Lower leg skin (tissue), 4 donors: Measurements from ENCODE around the gene BEST2. TPM values are rescaled to one million over a fixed set of nuclear protein-coding genes. Genes with fewer than 3 reads are reported as not detected.

Experiments used
- DNase-seq, 2 donors: peaks; one replicate each; pipeline ENCODE4 v3.0.0-alpha.2; 2019; ENCODE audit warnings: low spot score in 2 of 2
- H3K4me3 ChIP-seq: fragments of 200-600 bp; sonication (generic); 2 replicates; pipeline ENCODE4 v1.5.1; 2017; ENCODE audit warnings: mild to moderate bottlenecking, low read depth; ENCODE audit not compliant: poor library complexity, severe bottlenecking
- CTCF ChIP-seq, 3 donors: fragments of 450-650 bp; IDR thresholded peaks; one replicate each; pipeline ENCODE4 v1.5.1; 2016; ENCODE audit warnings: antibody characterized with exemption in 3 of 3, mild to moderate bottlenecking in 3 of 3, moderate library complexity in 2 of 3
- POLR2A ChIP-seq, 2 donors: fragments of 450-650 bp; IDR thresholded peaks; one replicate each; pipeline ENCODE4 v1.6.1; 2016 to 2017; ENCODE audit warnings: antibody characterized with exemption in 2 of 2, mild to moderate bottlenecking in 1 of 2, moderate library complexity in 1 of 2
- WGBS, 2 donors: methylation state at CpG; one replicate each; pipeline ENCODE4 v1.1.5; 2018; 5-methylcytosine and 5-hydroxymethylcytosine counted together
- intact Hi-C: fragments of 100-400 bp; cut with DNase I; formaldehyde crosslinking; loops from one replicate; pipeline ENCODE4 v1.15.0; 2023; ENCODE audit warnings: low total_unique reads
- total RNA-seq, 4 donors: library from RNA; depleted of rRNA; stranded (reverse); fragments of >200 nt; gene quantifications; one replicate each; pipeline ENCODE4 v1.1.0, GENCODE V29; 2016

BEST2 gene
- total RNA-seq, 4 donors from 2014 or later = 58.3 to 116 (median 85.5) TPM

DNA sequence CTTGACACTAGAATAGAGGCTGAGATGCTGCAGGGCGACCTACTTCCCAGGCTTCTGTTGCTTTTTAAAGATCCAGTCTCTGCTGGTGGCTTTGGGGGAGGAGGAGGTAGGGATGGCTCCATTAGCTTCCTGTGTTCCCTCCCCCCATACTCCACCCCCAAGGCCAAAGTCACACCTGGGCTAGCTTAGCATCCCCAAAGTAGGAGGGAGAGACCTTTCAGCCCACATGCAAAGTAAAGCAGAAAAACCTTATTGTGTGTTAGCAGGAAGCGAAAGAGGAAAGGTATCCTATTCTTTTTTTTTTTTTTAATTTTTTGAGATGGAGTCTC lies 24.6 kb upstream of the BEST2 start:
- WGBS, 2 donors = 80 to 94% methylated on average over 2 of the region's 2 CpGs
- intact Hi-C loops = no loop called here

DNA sequence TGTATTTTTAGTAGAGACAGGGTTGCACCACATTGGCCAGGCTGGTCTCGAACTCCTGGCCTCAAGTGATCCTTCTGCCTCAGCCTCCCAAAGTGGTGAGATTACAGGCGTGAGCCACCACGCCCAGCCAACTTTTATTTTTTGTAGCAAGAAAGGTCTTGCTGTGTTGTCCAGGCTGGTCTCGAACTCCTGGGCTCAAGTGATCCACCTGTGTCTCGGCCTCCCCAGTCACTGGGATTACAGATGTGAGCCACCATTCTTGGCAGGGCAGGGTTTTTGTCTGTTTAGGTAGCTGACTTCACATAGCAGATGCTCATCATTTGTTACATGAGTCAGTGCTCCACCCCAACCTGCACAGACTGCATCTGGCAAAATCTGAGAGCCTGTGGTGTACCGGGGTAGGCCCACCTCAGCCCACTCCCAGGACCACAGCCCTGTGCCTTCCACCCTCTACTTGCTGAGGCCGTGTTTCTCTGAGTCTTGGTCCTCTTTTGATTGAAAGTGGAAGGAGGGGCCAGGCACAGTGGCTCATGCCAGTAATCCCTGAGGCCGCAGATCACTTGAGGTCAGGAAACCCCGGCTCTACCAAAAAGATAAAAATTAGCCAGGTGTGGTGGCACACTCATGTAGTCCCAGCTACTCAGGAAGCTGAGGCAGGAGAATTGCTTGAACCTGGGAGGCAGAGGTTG lies 23.7 kb upstream of the BEST2 start:
- intact Hi-C loops = no loop called here
- DNase-seq = no peak
- TF ChIP-seq POLR2A (IDR thresholded peaks at IDR 0.05) = no peak
- no peak for TF ChIP-seq CTCF (IDR thresholded peaks at IDR 0.05)
- no peak overlapping the region for H3K4me3 ChIP-seq
- WGBS, 2 donors = 86 to 92% methylated on average over 9 of the region's 9 CpGs

More for the DNA sequence above, 24.6 kb upstream of the BEST2 start:
- no peak overlapping the region for H3K4me3 ChIP-seq
- TF ChIP-seq CTCF (IDR thresholded peaks at IDR 0.05) = no peak
- no peak for TF ChIP-seq POLR2A (IDR thresholded peaks at IDR 0.05)
- no peak for DNase-seq

GRCh38 chr19:12730064-12730463 lies 21.5 kb upstream of the BEST2 start:
- 72 to 73% methylated on average over 3 of the region's 3 CpGs for WGBS, 2 donors
- no peak overlapping the region for H3K4me3 ChIP-seq
- intact Hi-C loops = no loop called here
- DNase-seq = no peak
- TF ChIP-seq CTCF (IDR thresholded peaks at IDR 0.05) = no peak
- no peak for TF ChIP-seq POLR2A (IDR thresholded peaks at IDR 0.05)

GRCh38 chr19:12731337-12731736 lies 20.3 kb upstream of the BEST2 start:
- 90 to 91% methylated on average over 24 of the region's 24 CpGs for WGBS, 2 donors
- H3K4me3 ChIP-seq = no peak overlapping the region
- DNase-seq = no peak
- no peak for TF ChIP-seq CTCF (IDR thresholded peaks at IDR 0.05)
- no peak for TF ChIP-seq POLR2A (IDR thresholded peaks at IDR 0.05)
- intact Hi-C loops = no loop called here

DNA sequence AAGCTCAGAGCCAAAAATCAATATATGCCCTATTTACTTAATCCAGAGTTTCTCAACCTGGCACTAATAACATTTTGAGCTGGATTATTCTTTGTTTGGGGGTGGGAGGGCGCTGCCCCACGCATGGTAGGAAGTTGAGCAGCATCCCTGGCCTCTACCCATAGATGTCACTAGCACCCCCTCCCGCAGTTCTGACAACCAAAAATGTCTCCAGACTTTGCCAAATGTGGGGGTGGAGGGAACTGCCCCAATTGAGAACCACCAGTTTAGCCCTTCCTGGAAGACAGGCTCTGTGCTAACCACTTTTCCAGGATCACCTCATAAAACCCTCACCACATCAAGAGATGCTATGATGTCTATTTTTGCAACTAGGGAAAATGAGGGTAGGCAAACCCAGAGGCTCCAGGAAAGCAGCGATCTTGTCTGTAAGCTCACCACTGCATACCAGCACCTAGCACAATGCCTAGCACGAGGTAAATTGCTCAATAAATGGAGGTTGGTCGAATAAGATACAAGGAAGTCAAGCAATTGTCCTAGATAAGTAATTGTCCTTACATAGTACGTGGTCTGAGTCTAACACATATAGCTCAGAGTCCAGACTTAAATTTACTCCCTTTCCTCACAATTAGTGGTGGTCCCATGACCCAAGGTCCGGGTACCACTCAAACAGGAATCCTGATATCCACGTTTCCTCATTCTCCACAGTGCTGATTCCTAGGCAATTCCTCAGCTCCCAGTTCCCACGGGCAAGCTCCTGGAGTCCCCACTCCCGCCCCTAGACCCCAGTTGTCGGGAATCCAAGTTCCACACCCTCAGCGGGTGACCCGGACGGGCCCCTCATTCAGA lies 18.0 kb upstream of the BEST2 start:
- H3K4me3 ChIP-seq = peak overlapping the region; percentile 55
- WGBS, 2 donors = 0 to 1% methylated on average over 15 of the region's 15 CpGs
- intact Hi-C loops = no loop called here
- DNase-seq = no peak
- TF ChIP-seq POLR2A (IDR thresholded peaks at IDR 0.05) = no peak
- no peak for TF ChIP-seq CTCF (IDR thresholded peaks at IDR 0.05)
